ENCODE measurements around the gene KMT2B. TPM values are rescaled to one million over a fixed set of nuclear protein-coding genes. Genes with fewer than 3 reads are reported as not detected.
"Not testable (repeated sequence)": the region's sequence is repeated elsewhere in the genome, so short reads cannot be mapped to it uniquely, and the experiment has no call there.

KMT2B gene
- total RNA-seq, 1 experiment from 2014 or later, result 9.8 TPM

DNA sequence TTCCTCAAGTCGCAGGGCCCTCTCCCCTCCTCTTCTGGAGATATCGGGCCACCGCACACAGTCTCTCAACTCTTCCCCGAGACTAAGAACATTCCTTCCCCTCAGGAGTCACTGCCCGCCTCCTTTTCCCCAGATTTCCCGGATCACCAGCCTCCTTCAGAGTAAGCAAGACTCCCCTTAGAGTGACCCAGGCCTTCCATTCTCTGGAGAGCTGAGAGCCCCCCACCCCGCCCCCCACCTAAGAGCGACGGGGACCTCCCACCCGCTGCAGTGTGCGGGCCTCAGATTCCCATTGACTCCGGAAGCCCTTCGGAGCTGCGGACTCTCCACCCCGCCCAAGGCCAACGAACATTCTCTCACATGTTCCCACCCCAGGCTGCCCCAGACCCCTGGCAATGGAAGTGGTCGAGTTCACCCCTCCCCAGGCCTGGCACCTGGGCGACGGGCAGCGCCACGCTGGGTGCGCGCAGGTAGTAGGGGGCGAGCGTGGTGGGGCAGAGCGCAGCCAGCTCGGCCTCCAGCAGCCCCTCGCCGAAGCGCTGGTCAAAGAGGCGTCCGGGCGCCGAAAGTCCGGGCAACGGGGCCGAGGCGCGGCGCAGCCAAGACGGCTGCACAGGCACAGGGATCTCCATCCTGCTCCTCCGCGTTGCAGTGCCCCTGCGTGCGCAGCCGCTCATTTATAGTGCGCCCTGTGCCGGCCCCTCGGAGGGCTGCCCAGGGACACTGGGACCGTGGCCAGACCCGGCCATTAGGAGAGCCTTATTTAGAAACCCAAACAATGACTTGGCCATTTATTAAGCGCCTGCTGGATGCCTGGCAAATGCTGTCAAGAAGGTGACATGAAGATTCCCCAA, 38.8 kb downstream of the KMT2B start, which contains the start of gene HSPB6:
HSPB6 (minus strand) TSS at position 653 of the 854 bp plus-strand sequence; CDS start at position 632, 21 bp downstream.
- DNase-seq (ENCODE audit: low read depth), result no peak

GRCh38 chr19:35757231-35757748, 39.5 kb downstream of the KMT2B start:
- DNase-seq (ENCODE audit: low read depth), result peak; percentile 85

DNA sequence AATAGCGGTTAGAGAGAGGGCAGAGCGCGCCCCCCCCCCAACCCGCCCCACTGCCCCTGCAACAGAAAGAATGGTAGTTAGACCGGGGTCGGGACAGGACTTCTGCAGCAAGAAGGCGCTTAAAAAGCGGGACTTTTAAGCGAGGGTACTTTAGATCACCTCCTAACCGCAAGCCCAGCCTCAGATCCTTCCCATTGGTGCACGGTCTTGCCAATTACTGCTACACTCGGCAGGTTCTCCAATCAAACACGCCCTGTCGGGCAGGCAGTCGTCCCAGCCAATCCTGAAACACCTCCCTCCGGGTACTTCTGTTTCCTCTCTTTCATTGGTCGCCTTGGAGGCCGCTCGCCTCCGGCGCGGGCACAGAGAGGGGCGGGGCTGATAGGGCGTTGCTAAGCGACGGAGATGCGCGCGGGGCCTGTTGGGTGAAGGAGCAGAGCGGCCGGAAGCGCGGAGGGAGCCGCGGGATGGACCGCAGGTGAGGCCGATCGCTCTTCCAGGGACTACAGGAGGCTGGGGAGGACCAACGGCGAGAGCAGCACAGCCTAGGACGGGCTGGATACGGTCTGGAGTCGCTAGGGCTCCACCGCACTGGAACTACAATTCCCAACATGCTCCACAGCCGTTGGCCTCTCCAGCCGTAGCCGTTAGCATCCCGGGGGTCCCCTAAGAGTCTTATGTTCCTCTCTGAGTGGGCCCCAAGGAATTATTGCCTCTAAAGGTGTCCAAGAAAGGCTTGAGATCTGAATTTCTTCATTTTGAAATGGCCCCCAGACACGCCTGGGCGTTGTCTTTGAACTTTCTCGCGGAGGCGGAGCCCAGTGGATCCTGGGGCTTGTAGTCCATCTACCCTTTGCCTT, 40.2 kb downstream of the KMT2B start, which contains the start of gene PROSER3:
PROSER3 (plus strand) TSS at position 428 of the 860 bp plus-strand sequence; CDS start at position 468, 40 bp downstream.
- peak; percentile 99 for DNase-seq (ENCODE audit: low read depth)

DNA sequence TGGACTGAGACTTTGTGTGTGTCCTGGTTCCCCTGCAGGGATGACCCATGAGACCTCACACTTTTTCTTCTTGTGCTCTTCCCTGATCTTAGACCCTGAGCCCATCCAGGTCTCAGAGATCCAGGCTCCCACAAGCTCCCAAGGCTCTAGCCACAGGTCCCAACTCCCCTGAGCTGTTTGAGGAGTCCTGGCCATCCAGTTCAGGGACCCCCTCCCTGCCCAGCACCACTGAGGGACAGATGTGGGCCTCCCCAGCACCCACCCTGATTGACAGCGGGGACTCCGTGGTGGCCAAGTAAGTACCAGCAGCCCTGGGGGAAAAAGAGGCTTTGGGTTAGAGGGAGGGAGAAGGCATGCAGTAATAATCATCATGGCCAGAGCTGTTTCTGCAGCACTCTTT, 41.9 kb downstream of the KMT2B start:
- DNase-seq (ENCODE audit: low read depth), result no peak

- peak; percentile 47 for DNase-seq (ENCODE audit: low read depth)
These were observed 43.0 kb downstream of the KMT2B start for GRCh38 chr19:35760711-35761349.

- no peak for DNase-seq (ENCODE audit: low read depth)
These were observed 46.9 kb downstream of the KMT2B start for GRCh38 chr19:35764432-35765315.

GRCh38 chr19:35766571-35767104, 48.8 kb downstream of the KMT2B start:
- no peak for DNase-seq (ENCODE audit: low read depth)

DNA sequence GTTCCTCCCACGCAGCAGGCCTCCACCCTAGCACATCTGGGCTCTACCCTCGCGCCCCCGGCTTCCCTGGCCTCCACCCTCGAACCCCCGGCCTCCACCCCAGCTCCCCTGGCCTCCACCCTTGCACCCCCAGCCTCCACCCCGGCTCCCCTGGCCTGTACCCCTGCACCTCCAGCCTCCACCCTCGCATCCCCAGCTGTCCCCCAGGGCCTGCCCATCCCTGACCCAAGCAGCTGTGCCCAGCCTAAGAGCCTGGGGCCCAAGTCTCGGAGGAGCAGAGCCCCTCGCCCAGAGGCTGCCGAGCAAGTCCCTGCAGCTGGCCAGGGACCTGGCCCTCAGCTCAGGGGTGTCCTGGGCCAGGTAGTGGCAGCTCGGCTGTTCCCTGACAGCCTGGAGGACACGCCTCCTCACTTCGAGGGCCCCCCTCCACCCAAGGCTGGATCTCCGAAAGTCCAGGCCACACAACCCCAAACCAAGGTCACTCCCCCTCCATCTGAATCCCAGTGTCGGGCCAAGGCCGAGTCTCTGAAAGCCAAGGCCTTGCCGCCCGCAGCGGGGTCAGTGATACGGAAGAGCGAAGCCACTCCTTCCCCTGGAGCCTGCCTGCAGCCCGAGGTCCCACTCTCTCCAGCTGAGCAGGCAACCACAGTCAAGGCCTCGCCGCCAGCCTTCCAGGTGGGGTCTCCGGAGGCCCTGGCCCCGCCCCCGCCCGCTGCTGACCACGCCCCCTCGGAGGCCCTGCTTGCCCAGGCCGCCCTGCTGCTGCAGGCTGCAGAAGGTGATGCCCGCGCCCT, 49.7 kb downstream of the KMT2B start:
- no peak for DNase-seq (ENCODE audit: low read depth)

DNA sequence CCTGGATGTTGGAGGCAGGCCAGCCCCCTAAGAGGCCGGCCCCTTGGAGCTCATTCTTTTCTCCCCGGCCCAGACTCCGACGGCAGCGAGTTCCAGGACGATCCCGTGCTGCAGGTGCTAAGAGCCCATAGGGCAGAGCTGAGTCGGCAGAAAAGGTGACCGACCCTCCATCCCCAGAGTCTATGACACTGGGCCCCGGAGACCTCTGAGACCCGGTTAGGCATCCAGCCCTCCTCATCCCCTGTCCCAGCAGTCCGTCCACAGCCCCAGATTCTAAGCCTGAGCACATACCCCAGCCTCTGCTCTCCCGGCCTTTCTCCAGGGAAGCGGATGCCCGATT, 50.2 kb downstream of the KMT2B start:
- no peak for DNase-seq (ENCODE audit: low read depth)

GRCh38 chr19:35772362-35772761, 54.6 kb downstream of the KMT2B start:
- not testable (repeated sequence) for DNase-seq (ENCODE audit: low read depth)

GRCh38 chr19:35773020-35773806, 55.4 kb downstream of the KMT2B start:
- peak; percentile 12 for DNase-seq (ENCODE audit: low read depth)

DNA sequence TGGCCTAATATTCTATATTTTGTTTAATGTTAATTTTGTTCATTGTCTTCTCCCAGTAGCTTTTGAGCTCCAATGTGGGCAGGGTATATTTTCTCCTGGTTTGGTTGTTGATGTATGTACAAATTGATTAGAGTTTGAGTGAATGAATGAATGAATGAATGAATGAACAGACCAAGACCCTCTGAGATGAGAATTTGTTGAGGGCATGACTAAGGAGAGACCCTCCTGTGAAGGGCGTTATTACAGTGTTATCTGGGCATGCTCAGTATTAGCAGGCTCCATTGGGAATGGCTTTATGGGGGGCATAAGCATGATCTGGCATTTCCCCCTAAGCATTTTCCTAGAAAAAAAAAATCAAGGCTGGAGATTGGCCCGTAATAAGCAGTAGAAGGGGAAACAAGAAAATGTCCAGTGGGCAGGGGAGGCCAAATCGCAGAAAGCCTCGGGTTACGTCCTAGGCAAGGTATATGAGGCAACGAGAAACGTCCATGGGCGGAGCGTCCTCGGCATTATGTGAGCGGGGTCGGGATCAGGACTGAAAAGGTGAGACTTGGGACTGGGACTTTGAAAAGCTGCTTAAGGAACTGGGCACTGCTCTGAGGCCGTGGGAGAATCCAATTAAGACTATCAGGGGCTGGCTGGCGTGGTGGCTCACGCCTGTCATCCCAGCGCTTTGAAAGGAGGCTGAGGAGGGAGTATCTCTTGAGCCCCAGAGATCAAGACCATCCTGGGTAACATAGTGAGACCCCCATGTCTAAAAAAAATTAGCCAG, 56.7 kb downstream of the KMT2B start:
- no peak for DNase-seq (ENCODE audit: low read depth)

- DNase-seq (ENCODE audit: low read depth), result no peak
These were observed 57.2 kb downstream of the KMT2B start for GRCh38 chr19:35775046-35775297.

DNA sequence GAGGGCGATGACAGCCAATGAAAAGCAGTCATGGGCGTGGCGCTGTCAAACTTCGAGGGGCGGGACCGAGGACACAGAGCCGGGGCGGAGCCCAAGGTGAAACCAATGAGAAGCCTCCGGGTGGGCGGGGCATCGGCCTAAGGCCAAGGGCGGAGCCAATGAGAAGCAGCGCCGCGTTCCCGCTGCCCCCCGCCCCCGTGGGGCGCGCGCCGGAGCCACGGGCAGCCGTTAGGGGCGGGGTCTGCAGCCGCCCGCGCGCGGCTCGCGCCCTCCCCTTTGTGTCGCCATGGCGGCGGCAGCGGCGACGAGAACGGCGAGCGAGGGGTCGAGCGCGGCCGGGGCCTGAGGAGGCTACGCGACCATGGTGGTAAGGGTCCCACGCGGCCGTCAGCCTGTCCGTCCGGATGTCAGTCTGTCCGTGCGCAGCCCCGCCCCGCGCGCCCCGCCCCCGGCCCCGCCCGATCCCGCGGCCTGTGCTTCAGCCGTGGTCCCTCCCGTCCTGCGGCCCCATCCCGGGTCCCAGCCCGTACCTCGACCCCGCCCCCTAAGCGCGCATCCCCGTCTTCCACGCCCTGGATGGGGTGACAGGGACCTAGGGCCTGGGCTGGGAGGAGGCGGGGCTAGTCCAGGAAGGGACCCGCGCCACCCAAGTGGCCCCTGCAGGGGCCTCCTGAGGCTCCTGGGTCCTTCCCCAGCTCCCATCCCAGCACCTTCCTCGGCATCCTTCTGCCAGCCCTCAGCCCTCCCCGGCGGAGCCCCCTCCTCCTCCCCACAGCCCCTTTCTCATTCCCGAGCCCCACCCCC, 57.7 kb downstream of the KMT2B start, which contains the start of gene ARHGAP33:
ARHGAP33 (plus strand) TSS at position 267 of the 804 bp plus-strand sequence; CDS start at position 362, 95 bp downstream.
- peak; percentile 94 for DNase-seq (ENCODE audit: low read depth)

DNA sequence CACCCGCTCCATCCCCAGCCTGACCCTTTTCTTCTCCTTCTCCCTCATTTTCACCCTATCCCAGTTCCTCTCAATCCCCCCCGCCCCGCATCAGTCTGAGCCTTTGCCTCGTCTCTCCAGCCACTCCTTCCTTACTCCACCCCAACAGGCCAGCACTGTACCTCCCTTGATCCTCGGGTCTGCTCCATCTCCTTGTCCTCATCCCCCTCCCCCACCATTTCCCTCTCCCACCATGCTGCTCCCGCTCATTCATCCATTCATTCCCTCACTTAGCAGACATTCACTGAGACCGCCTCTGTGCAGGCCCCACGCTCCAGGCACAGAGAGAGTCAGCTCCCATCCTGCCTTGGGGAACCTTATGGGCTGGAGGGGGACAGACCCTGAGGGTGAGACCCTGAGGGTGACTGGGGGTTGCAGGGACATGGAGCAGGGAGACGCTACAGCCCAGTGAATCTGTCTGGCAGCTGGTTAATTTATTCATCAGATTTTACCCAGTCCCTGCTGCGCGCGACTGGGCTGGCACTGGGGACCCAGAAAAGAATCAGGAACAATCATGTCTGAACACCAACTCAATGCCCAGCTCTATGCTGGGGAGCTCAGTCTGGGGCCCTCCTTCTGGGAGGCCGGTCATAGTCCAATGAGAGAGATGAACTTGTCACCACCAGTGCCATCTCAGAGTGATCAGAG, 58.4 kb downstream of the KMT2B start:
- DNase-seq (ENCODE audit: low read depth), result no peak

DNA sequence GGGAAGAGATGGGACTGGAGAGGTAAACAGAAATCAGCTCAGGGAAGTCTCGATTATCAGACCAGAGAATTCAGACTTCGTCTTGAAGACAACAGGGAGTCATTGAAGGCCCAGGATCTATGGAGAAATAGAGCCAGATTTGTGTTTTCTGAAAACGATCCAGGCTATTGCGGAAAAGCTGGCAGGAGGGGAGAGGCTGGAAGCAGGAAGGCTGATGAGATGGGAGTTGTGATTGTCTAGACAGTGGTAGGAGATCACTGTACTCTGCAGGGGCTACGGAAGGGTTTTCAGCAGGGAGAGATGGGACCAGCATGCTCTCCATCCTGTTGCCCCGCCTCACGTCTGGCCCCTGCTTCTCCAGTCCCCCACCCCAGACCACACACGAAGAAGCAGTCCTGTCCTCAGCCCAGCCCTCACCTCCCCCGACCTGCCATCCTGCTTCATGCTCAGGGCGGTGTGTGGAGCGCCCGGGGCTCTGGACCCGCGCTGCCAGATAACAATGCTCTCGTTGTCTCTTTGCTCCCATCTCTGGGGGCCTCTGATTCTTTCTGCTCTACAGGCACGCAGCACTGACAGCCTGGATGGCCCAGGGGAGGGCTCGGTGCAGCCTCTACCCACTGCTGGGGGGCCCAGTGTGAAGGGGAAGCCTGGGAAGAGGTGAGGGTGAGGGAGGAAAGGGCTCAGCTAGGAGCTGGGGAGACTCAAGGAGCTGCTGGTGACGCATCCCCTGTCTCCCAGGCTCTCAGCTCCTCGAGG, 59.5 kb downstream of the KMT2B start:
- DNase-seq (ENCODE audit: low read depth), result no peak

All from LHCN-M2 (cell line).